Measurements from ENCODE around the gene KANSL1.
"Not testable (repeated sequence)": the region's sequence is repeated elsewhere in the genome, so short reads cannot be mapped to it uniquely, and the experiment has no call there.

GRCh38 chr17:46224864-46225263 lies 31.6 kb upstream of the KANSL1 start:
- TF ChIP-seq, protein P1, sequence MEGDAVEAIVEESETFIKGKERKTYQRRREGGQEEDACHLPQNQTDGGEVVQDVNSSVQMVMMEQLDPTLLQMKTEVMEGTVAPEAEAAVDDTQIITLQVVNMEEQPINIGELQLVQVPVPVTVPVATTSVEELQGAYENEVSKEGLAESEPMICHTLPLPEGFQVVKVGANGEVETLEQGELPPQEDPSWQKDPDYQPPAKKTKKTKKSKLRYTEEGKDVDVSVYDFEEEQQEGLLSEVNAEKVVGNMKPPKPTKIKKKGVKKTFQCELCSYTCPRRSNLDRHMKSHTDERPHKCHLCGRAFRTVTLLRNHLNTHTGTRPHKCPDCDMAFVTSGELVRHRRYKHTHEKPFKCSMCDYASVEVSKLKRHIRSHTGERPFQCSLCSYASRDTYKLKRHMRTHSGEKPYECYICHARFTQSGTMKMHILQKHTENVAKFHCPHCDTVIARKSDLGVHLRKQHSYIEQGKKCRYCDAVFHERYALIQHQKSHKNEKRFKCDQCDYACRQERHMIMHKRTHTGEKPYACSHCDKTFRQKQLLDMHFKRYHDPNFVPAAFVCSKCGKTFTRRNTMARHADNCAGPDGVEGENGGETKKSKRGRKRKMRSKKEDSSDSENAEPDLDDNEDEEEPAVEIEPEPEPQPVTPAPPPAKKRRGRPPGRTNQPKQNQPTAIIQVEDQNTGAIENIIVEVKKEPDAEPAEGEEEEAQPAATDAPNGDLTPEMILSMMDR (IDR thresholded peaks at IDR 0.05) = not testable (repeated sequence)
- not testable (repeated sequence) for TF ChIP-seq POLR2A (IDR thresholded peaks at IDR 0.05)
